ENCODE results near the gene TBC1D1. TPM values are rescaled to one million over a fixed set of nuclear protein-coding genes. Genes with fewer than 3 reads are reported as not detected.

TBC1D1 gene
- total RNA-seq, 4 donors from 2014 or later, result 122 to 258 (median 139) TPM

- Histone ChIP-seq H3K36me3 (no peaks in the 10 kb centered on the region), H3K4me1 (peaks cover 25 to 71% (median 47%) of the 10 kb centered on the region in 4 donors), H3K27me3 (no peaks in the 10 kb centered on the region), H3K4me3 (no peak overlapping the region), H3K27ac (peak overlapping the region; percentile 85 to 93 (median 88)), H3K9me3 (no peaks in the 10 kb centered on the region)
- WGBS, 2 donors (ENCODE audit: low coverage in 1 of 2), result 38 to 80% methylated on average over 1 to 12 of the region's 12 CpGs
- in situ Hi-C loops (cut with MboI; ENCODE audit: low pct_ligation_motif_present in 1 of 4, low pct_unique_long_range_greater_than_20kb in 1 of 4, low sequenced_read_pairs in 3 of 4), result loop anchor here in 3 of 4 donors (5.0 to 10.0 kb wide), 3 partner anchors 89 to 597 kb away; no protein-coding TSS in a partner anchor
- no peak for DNase-seq
- no peak for TF ChIP-seq EP300 (IDR thresholded peaks at IDR 0.05; ENCODE audit: low read depth)
- TF ChIP-seq POLR2AphosphoS5 (IDR thresholded peaks at IDR 0.05), result no peak
- TF ChIP-seq POLR2A (IDR thresholded peaks at IDR 0.05), result no peak
- TF ChIP-seq CTCF (IDR thresholded peaks at IDR 0.05), result no peak
- intact Hi-C loops (cut with DNase I; ENCODE audit: low total_unique reads), result no loop called here
These were observed 187.1 kb downstream of the TBC1D1 start for GRCh38 chr4:38077791-38078489.

DNA sequence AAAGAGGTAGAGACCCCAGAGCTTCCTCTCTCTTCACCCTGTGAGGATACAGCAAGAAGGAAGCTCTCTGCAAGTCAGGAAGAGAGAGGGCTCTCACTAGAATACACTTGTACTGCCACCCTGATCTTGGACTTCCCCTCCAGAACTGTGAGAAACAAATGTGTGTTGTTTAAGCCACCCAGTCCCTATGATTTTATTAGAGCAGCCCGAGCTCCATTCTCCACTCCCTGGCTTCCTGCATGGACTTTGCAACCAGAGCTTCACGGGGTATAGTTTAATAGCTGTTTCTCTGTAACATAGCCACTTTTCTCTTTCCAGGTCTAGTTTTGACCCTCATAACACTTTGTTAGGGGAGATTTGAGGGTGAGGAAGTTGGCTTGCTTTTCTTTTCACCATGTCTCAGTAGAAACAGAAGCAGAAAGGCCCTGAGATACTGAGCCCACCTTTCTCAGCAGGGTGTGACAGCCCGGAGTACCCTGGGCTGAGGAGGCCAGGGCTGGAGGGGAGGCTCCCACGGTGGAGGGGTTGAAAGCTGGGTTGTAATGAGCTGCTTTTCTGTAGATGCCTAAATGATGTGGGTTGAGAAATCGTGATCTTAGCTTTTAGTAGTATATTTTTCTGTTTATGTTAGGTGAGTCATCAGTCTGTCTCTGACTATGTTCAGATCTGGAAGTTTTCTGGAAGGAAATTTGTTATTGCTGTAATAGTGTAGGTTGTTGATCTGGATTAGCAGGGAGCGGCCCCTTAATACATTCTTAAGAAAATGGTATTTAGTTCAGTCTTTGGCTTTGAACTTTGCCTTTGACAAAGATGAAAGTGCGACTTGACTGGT is 187.9 kb downstream of the TBC1D1 start:
- H3K36me3 ChIP-seq, result no peaks in the 10 kb centered on the region
- TF ChIP-seq POLR2A (IDR thresholded peaks at IDR 0.05) (peak; percentile 64), POLR2AphosphoS5 (IDR thresholded peaks at IDR 0.05) (peak in 2 of 3 donors; percentile 47 to 50), CTCF (IDR thresholded peaks at IDR 0.05) (no peak), EP300 (IDR thresholded peaks at IDR 0.05; ENCODE audit: low read depth) (no peak)
- peak; percentile 63 for DNase-seq
- intact Hi-C loops (cut with DNase I; ENCODE audit: low total_unique reads), result no loop called here
- peaks cover 25 to 76% (median 48%) of the 10 kb centered on the region in 4 donors for H3K4me1 ChIP-seq
- H3K27ac ChIP-seq, result peak overlapping the region; percentile 85 to 93 (median 88)
- H3K9me3 ChIP-seq, result no peaks in the 10 kb centered on the region
- in situ Hi-C loops (cut with MboI; ENCODE audit: low pct_ligation_motif_present in 1 of 4, low pct_unique_long_range_greater_than_20kb in 1 of 4, low sequenced_read_pairs in 3 of 4), result loop anchor here in 3 of 4 donors (5.0 to 10.0 kb wide), 3 partner anchors 88 to 596 kb away; no protein-coding TSS in a partner anchor
- 24 to 44% methylated on average over 4 to 7 of the region's 7 CpGs for WGBS, 2 donors (ENCODE audit: low coverage in 1 of 2)
- no peak overlapping the region for H3K4me3 ChIP-seq
- no peaks in the 10 kb centered on the region for H3K27me3 ChIP-seq

DNA sequence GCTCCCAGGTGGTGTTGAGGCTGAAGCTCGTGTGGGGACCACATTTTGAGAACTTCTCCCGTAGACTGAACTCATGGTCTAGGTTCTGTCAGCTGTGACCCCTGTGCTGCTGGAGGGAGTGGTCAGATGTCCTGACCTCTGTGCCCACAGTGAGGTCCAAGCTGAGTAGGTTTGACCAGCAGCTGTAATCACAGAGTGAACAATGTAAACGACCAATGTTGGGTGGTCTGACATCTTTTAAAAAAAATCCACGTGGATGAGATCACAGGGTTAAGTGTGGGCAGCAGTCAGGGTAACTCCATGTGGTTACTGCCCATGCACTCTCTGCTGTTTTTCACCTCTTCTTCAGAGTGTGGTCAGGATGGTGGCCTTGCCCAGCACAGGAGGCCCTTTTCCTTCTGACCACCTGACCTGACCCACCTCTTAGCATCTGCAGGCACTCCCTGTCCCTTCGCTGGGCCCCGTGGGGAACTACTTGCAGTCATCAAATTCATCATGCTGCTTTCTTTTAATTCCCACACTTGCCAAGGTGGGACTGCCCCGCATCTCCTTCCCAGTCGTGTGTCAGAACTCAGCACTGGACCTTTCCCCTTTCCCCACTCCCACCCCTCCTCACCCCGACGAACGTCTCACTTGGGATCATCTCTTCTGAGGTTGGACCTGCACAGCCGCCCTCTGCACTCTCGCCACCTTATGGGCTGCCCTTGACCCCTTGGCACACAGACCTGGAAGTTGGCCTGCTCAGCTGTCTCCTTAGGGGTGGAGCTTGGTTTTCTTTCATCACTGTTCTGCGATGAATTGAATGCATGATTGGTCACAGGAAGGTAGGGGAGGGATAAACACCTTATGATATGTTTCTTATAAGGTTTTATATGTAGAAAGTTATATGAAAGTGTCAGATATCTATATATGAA is 189.4 kb downstream of the TBC1D1 start:
- Histone ChIP-seq H3K27me3 (no peaks in the 10 kb centered on the region), H3K9me3 (no peaks in the 10 kb centered on the region), H3K36me3 (no peaks in the 10 kb centered on the region), H3K4me3 (no peak overlapping the region), H3K27ac (peak overlapping the region; percentile 85 to 93 (median 88)), H3K4me1 (peaks cover 21 to 80% (median 54%) of the 10 kb centered on the region in 4 donors)
- TF ChIP-seq POLR2AphosphoS5 (IDR thresholded peaks at IDR 0.05) (no peak), EP300 (IDR thresholded peaks at IDR 0.05; ENCODE audit: low read depth) (no peak), CTCF (IDR thresholded peaks at IDR 0.05) (no peak), POLR2A (IDR thresholded peaks at IDR 0.05) (no peak)
- DNase-seq, result no peak
- in situ Hi-C loops (cut with MboI; ENCODE audit: low pct_ligation_motif_present in 1 of 4, low pct_unique_long_range_greater_than_20kb in 1 of 4, low sequenced_read_pairs in 3 of 4) (no loop called here), intact Hi-C loops (cut with DNase I; ENCODE audit: low total_unique reads) (no loop called here)
- 85 to 86% methylated on average over 4 to 14 of the region's 14 CpGs for WGBS, 2 donors (ENCODE audit: low coverage in 1 of 2)

All from transverse colon (tissue), 4 donors.